Measurements from ENCODE around the gene GRN. TPM values are rescaled to one million over a fixed set of nuclear protein-coding genes. Genes with fewer than 3 reads are reported as not detected.

GRN gene
- total and polyA plus RNA-seq, 9 of the 15 experiments (the other 6 are each of a cell fraction or from before 2014, with no cell fraction given) = 5.4 to 75.3 (median 20.7) TPM

GRCh38 chr17:44311562-44312181 lies 33.4 kb upstream of the GRN start (continued):
- TF ChIP-seq CHD7 (IDR thresholded peaks at IDR 0.05; ENCODE audit: low read depth, low read length) = no peak
- TF ChIP-seq ZNF57 (CRISPR knock-in tag; IDR thresholded peaks at IDR 0.05) = no peak

Data from K562 (cell line).